GM19193 (cell line): ENCODE results near the gene ZNF557.
"Not testable (repeated sequence)": the region's sequence is repeated elsewhere in the genome, so short reads cannot be mapped to it uniquely, and the experiment has no call there.

ENCODE experiments used
- POLR2A ChIP-seq: IDR thresholded peaks from 4 replicates; pipeline ENCODE4 v1.6.1; 2011; ENCODE audit not compliant: insufficient read depth, insufficient read length; ENCODE audit errors: extremely low read depth

The ZNF557 gene

GRCh38 chr19:7069042-7069903 lies at the start of gene ZNF557:
TSS of gene ZNF557 (plus strand) at chr19:7069703. CDS start at chr19:7075075, 5,372 bp downstream.
- peak; percentile 96 for TF ChIP-seq POLR2A

DNA sequence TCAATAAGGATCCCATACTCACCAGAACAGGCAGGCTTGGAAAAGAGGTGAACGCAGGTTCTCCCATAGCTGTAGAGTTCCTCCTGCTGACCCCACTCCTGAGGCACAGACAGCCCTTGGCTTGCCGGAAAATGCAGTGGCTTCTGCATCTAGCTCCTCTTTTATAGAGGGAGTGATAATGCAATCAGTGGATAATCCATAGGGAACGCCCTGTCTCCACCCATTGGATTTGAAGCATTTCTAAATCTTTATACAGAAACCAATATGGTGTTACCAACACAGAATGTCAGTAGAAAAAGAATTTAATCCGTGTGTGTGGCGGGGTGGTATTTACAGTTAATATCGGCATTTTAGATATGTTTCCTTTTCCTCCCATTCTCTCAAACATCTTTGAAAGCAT lies 48.2 kb upstream of the ZNF557 start, which contains the start of gene MBD3L2B:
Gene MBD3L2B (minus strand): TSS at position 101 of the 400 bp plus-strand sequence. CDS start 34 bp downstream, at position 67.
- TF ChIP-seq POLR2A, result not testable (repeated sequence)

DNA sequence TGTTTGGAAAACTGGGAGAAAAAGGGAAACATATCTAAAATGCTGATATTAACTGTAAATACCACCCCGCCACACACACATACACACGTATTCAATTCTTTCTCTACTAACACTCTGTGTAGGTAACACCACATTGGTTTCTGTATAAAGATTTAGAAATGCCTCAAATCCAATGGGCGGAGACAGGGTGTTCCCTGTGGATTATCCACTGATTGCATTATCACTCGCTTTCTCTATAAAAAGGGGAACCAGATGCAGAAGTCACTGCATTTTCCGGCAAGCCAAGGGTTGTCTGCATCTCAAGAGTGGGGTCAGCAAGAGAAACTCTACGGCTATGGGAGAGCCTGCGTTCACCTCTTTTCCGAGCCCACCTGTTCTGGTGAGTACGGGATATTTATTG lies 39.2 kb upstream of the ZNF557 start, which contains the start of gene MBD3L5:
Gene MBD3L5 (plus strand): TSS at position 301 of the 400 bp plus-strand sequence. CDS start 34 bp downstream, at position 335.
- TF ChIP-seq POLR2A, result not testable (repeated sequence)

DNA sequence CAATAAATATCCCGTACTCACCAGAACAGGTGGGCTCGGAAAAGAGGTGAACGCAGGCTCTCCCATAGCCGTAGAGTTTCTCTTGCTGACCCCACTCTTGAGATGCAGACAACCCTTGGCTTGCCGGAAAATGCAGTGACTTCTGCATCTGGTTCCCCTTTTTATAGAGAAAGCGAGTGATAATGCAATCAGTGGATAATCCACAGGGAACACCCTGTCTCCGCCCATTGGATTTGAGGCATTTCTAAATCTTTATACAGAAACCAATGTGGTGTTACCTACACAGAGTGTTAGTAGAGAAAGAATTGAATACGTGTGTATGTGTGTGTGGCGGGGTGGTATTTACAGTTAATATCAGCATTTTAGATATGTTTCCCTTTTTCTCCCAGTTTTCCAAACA lies 29.4 kb upstream of the ZNF557 start, which contains the start of gene MBD3L4:
Gene MBD3L4 (minus strand): TSS at position 101 of the 400 bp plus-strand sequence. CDS start 35 bp downstream, at position 66.
- not testable (repeated sequence) for TF ChIP-seq POLR2A

GRCh38 chr19:7049021-7049420 lies 20.5 kb upstream of the ZNF557 start, which contains the start of gene MBD3L2:
TSS of gene MBD3L2 (plus strand) at chr19:7049321. CDS start at chr19:7049374, 53 bp downstream.
- not testable (repeated sequence) for TF ChIP-seq POLR2A

DNA sequence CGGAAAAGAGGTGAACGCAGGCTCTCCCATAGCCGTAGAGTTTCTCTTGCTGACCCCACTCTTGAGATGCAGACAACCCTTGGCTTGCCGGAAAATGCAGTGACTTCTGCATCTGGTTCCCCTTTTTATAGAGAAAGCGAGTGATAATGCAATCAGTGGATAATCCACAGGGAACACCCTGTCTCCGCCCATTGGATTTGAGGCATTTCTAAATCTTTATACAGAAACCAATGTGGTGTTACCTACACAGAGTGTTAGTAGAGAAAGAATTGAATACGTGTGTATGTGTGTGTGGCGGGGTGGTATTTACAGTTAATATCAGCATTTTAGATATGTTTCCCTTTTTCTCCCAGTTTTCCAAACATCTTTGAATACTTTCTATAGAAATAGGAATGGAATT lies 10.9 kb upstream of the ZNF557 start, which contains the start of gene MBD3L3:
Gene MBD3L3 (minus strand): TSS at position 101 of the 400 bp plus-strand sequence. CDS start 71 bp downstream, at position 30.
- not testable (repeated sequence) for TF ChIP-seq POLR2A

- TF ChIP-seq POLR2A, result no peak
These were observed 6.2 kb upstream of the ZNF557 start for GRCh38 chr19:7063339-7063738.

DNA sequence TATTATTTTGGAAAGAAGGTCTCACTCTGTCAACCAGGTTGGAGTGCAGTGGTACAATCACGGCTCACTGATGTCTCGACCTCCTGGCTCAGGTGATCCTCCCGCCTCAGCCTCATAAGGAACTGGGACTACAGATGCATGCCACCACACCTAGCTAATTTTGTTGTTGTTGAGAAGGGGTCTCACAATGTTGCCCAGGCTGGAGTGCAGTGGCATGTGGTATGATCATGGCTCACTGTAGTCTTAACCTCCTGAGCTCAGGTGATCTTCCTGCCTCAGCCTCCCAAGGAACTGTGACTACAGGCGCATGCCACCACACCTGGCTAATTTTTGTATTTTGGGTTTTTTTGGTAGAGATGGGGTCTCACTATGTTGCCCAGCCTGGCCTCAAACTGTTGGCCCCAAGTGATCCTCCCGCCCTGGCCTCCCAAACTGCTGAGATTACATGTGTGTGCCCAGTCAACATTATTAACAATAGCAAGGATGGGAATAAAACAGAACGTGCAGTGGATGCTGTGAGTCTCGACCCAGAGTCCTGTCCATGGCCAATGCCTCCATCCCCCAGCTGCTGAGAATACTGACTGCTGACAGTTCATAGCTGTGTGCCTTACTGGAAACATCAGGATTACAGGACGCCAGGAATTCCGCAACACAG lies 5.6 kb upstream of the ZNF557 start:
- no peak for TF ChIP-seq POLR2A

GRCh38 chr19:7067716-7068115 lies 1.8 kb upstream of the ZNF557 start:
- TF ChIP-seq POLR2A, result no peak

- no peak for TF ChIP-seq POLR2A
These were observed 904 bp upstream of the ZNF557 start for GRCh38 chr19:7068599-7068998.

DNA sequence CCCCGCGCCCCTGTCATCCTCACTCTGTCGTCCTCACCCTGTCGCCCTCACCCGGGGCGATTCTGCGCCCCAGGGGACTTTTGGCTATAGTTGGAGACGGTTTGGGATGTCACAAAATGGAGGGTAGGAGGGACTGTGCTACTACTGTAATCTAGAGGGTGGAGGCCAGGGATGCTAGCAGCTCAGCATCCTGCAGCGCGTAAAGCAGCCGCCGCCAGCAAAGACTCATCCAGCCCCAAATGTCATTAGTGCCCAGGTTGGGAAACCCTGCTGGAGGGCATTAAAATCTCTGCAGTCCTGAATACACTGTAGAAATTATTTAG lies 362 bp downstream of the ZNF557 start:
- TF ChIP-seq POLR2A, result no peak

DNA sequence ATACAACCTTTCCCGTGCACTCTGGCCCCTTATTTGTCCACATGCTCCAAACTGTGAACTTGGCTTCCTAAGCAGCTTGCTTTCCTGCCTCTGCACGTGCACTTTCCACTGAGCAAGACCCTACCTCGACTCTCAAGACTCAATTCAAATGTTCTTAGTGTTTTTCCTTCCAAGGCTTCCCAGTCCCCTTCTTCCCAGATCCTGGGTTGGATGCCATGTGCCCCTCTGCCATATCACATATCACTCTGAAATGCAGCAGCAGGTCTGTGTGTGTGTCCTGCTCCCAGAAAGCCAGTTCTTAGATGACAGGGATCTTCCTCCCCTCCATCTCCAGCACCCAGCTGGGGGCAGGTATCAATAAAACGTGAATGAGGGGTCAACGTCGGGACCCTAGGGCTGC lies 3.0 kb downstream of the ZNF557 start:
- TF ChIP-seq POLR2A, result no peak

DNA sequence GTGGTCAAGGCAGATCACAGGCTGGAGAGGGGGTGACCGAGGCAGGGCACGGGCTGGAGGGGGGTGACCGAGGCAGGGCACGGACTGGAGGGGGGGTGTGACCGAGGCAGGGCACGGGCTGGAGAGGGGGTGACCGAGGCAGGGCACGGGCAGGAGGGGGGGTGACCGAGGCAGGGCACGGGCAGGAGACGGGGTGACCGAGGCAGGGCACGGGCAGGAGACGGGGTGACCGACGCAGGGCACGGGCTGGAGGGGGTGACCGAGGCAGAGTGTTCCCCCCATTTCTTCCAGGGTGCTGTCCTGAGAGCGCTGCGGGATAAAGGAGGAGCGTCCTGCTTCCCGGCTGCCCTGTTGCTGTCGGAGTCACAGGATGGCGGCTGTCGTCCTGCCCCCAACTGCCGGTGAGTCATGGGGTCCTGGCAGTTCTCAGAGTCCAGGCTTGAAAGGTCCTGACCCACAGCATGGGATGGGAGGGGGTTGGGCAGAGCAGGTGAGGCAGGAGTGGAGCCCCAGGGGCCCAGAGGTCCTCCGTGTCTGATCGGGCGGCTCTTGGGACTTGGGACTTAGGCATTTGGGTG lies 5.3 kb downstream of the ZNF557 start:
- no peak for TF ChIP-seq POLR2A

DNA sequence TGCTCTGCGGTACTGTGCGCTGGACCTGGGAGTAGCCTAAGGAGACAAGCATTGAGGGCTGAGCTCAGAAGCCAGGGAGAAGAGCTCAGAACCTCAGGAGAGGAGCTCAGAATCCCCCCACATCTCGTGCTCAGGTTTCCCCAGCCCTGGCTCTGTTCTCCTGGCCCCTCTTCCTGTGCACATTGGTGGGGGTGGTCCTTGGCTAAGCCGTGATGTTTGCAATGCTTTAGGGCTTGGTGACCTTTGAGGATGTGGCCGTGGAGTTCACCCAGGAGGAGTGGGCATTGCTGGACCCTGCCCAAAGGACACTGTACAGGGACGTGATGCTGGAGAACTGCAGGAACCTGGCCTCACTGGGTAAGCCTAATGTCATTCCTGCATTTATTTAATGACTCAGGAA lies 6.6 kb downstream of the ZNF557 start:
- TF ChIP-seq POLR2A, result no peak

DNA sequence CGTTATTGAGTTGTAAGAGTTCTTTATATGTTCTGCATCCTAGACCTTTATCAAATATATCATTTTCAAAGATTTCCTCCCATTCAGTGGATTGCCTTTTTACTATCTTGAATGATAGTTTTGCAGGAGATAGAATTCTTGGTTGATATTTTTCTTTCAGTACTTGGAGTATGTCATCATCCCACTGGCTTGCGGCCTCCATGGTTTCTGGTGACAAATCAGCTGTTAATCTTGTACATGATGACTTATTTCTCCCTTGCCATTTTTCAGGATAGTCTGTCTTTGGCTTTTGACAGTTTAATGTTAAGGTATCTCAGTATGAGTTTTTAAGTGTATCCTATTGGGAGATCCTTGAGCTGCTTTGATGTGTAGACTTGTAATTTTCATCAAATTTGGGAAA lies 8.5 kb downstream of the ZNF557 start:
- no peak for TF ChIP-seq POLR2A

- TF ChIP-seq POLR2A, result no peak
These were observed 13.8 kb downstream of the ZNF557 start for GRCh38 chr19:7083076-7083956.
